Measurements from ENCODE around the gene RASGRP2. TPM values are rescaled to one million over a fixed set of nuclear protein-coding genes. Genes with fewer than 3 reads are reported as not detected.
"Not testable (repeated sequence)": the region's sequence is repeated elsewhere in the genome, so short reads cannot be mapped to it uniquely, and the experiment has no call there.

Gene RASGRP2
- total RNA-seq, 1 donor from 2014 or later = 38.4 TPM

GRCh38 chr11:64713781-64714363 lies 30.1 kb downstream of the RASGRP2 start:
- intact Hi-C loops (cut with DNase I) = no loop called here
- ATAC-seq (ENCODE audit: poor library complexity) = no peak
- DNase-seq = no peak

- no peak for DNase-seq
- ATAC-seq (ENCODE audit: poor library complexity) = peak; percentile 43
- intact Hi-C loops (cut with DNase I) = no loop called here
Measured at GRCh38 chr11:64713016-64713707, 30.8 kb downstream of the RASGRP2 start.

GRCh38 chr11:64712430-64713015 lies 31.4 kb downstream of the RASGRP2 start:
- intact Hi-C loops (cut with DNase I) = no loop called here
- ATAC-seq (ENCODE audit: poor library complexity) (no peak), DNase-seq (no peak)

- no peak for ATAC-seq (ENCODE audit: poor library complexity)
- intact Hi-C loops (cut with DNase I) = no loop called here
- no peak for DNase-seq
Measured at GRCh38 chr11:64711956-64712362, 32.0 kb downstream of the RASGRP2 start.

GRCh38 chr11:64711138-64711955 lies 32.6 kb downstream of the RASGRP2 start:
- intact Hi-C loops (cut with DNase I) = no loop called here
- DNase-seq = no peak
- ATAC-seq (ENCODE audit: poor library complexity) = no peak

- ATAC-seq (ENCODE audit: poor library complexity) (no peak), DNase-seq (no peak)
- intact Hi-C loops (cut with DNase I) = no loop called here
Measured at GRCh38 chr11:64710418-64711137, 33.4 kb downstream of the RASGRP2 start.

GRCh38 chr11:64705501-64705900 lies 38.4 kb downstream of the RASGRP2 start:
- DNase-seq (no peak), ATAC-seq (ENCODE audit: poor library complexity) (no peak)
- intact Hi-C loops (cut with DNase I) = no loop called here

GRCh38 chr11:64703048-64703447 lies 40.9 kb downstream of the RASGRP2 start:
- ATAC-seq (ENCODE audit: poor library complexity) = no peak

GRCh38 chr11:64701956-64702355 lies 42.0 kb downstream of the RASGRP2 start:
- intact Hi-C loops (cut with DNase I); DNase-seq; ATAC-seq (ENCODE audit: poor library complexity): not testable (repeated sequence)

More at GRCh38 chr11:64703048-64703447, 40.9 kb downstream of the RASGRP2 start:
- DNase-seq = no peak
- intact Hi-C loops (cut with DNase I) = no loop called here

- ATAC-seq (ENCODE audit: poor library complexity) (no peak), DNase-seq (no peak)
- intact Hi-C loops (cut with DNase I) = no loop called here
Measured at GRCh38 chr11:64698427-64698826, 45.5 kb downstream of the RASGRP2 start.

GRCh38 chr11:64697663-64698375 lies 46.1 kb downstream of the RASGRP2 start:
- intact Hi-C loops (cut with DNase I) = no loop called here
- ATAC-seq (ENCODE audit: poor library complexity) (no peak), DNase-seq (no peak)

GRCh38 chr11:64696045-64696444 lies 47.9 kb downstream of the RASGRP2 start:
- no peak for DNase-seq
- intact Hi-C loops (cut with DNase I) = no loop called here

GRCh38 chr11:64695548-64695947 lies 48.4 kb downstream of the RASGRP2 start:
- DNase-seq (no peak), ATAC-seq (ENCODE audit: poor library complexity) (no peak)
- intact Hi-C loops (cut with DNase I) = no loop called here

More at GRCh38 chr11:64696045-64696444, 47.9 kb downstream of the RASGRP2 start:
- ATAC-seq (ENCODE audit: poor library complexity) = no peak

GRCh38 chr11:64694821-64695365 lies 49.0 kb downstream of the RASGRP2 start:
- intact Hi-C loops (cut with DNase I) = no loop called here
- DNase-seq (no peak), ATAC-seq (ENCODE audit: poor library complexity) (no peak)

- ATAC-seq (ENCODE audit: poor library complexity) = no peak
- intact Hi-C loops (cut with DNase I) = no loop called here
Measured at GRCh38 chr11:64694026-64694755, 49.8 kb downstream of the RASGRP2 start.

GRCh38 chr11:64692764-64693331 lies 51.1 kb downstream of the RASGRP2 start:
- ATAC-seq (ENCODE audit: poor library complexity) = no peak
- no peak for DNase-seq
- intact Hi-C loops (cut with DNase I) = no loop called here

More at GRCh38 chr11:64694026-64694755, 49.8 kb downstream of the RASGRP2 start:
- DNase-seq = no peak

GRCh38 chr11:64691543-64691942 lies 52.4 kb downstream of the RASGRP2 start:
- DNase-seq = no peak
- intact Hi-C loops (cut with DNase I) = no loop called here
- no peak for ATAC-seq (ENCODE audit: poor library complexity)
